K562 (cell line): ENCODE measurements around the gene CACYBP. TPM values are rescaled to one million over a fixed set of nuclear protein-coding genes. Genes with fewer than 3 reads are reported as not detected.

Experiments
- LARP7 ChIP-seq: fragments of 450-650 bp; IDR thresholded peaks from 2 replicates; pipeline ENCODE4 v1.6.1; 2016
- MTF1 ChIP-seq: fragments of 250-450 bp; sonication (Bioruptor Pico); IDR thresholded peaks from 2 replicates; pipeline ENCODE4 v1.9.0; 2021; ENCODE audit warnings: moderate library complexity, mild to moderate bottlenecking, inconsistent platforms, borderline replicate concordance
- NBN ChIP-seq: fragments of 450-650 bp; IDR thresholded peaks from 2 replicates; pipeline ENCODE4 v1.6.1; 2016; ENCODE audit warnings: low read depth, mild to moderate bottlenecking
- NFIX ChIP-seq: fragments of 250-450 bp; sonication (Bioruptor Pico); IDR thresholded peaks from 2 replicates; pipeline ENCODE4 v1.4.0; 2020; ENCODE audit warnings: low read depth, mild to moderate bottlenecking, moderate library complexity
- PHF20 ChIP-seq: fragments of 450-650 bp; IDR thresholded peaks from 2 replicates; pipeline ENCODE4 v1.6.1; 2018; ENCODE audit not compliant: partially characterized antibody
- SMARCE1 ChIP-seq: fragments of 450-650 bp; IDR thresholded peaks from 2 replicates; pipeline ENCODE4 v1.7.1; 2016; ENCODE audit warnings: mild to moderate bottlenecking
- ZNF589 ChIP-seq: fragments of 200-800 bp; sonication (Bioruptor generic); IDR thresholded peaks from 2 replicates; pipeline ENCODE4 v1.6.1; 2016; ENCODE audit warnings: low read depth, missing genetic modification characterization, missing compliant biosample characterization
- polyA plus RNA-seq, 8 experiments: library from polyadenylated mRNA; depleted of rRNA in 4 of 8; stranded (reverse) in 5 of 8; unstranded in 3 of 8; fragments of >200 nt; fragmentation: Nextera tagmentation in 2 of 8; fragmentation: Illumina TruSeq in 1 of 8; extraction: Ambion mirVana in 2 of 8; extraction: Trizol in 1 of 8; gene quantifications; 2 replicates each; pipeline versions ENCODE4 v1.2.1 to v1.2.3, GENCODE V29; 2011 to 2014; ENCODE audit warnings: inconsistent platforms in 1 of 8, missing spikeins in 1 of 8
- total RNA-seq, 7 experiments: library from RNA; depleted of rRNA in 6 of 7; stranded (reverse); fragments of >200 nt in 6 of 7; fragmentation: Illumina TruSeq in 2 of 7; extraction: Trizol in 2 of 7; gene quantifications; 2 replicates each; pipeline versions ENCODE4 v1.2.1 to v1.2.3, GENCODE V29; 2011 to 2021; ENCODE audit warnings: low replicate concordance in 1 of 7
- TF ChIP-seq, protein P1 (sequence below): sonication (generic); formaldehyde crosslinking; IDR thresholded peaks from 2 replicates; pipeline ENCODE4 v1.8.1; 2023; ENCODE audit warnings: missing genetic modification reagents, mild to moderate bottlenecking, borderline replicate concordance
- TF ChIP-seq, protein P2 (sequence below): fragments of 450-650 bp; IDR thresholded peaks from 2 replicates; pipeline ENCODE4 v1.6.1; 2016
- TF ChIP-seq, protein P3 (sequence below), 2 experiments: fragments of 450-650 bp; IDR thresholded peaks; 2 replicates each; pipeline ENCODE4 v1.6.1; 2016
- TF ChIP-seq, protein P4 (sequence below): IDR thresholded peaks from 3 replicates; pipeline ENCODE4 v1.6.1; 2011; ENCODE audit warnings: borderline replicate concordance, mild to moderate bottlenecking; ENCODE audit not compliant: insufficient read length, insufficient read depth

CACYBP gene
- total and polyA plus RNA-seq, 9 of the 15 experiments (the other 6 are each of a cell fraction or from before 2014, with no cell fraction given), result 147 to 1,576 (median 488) TPM

DNA sequence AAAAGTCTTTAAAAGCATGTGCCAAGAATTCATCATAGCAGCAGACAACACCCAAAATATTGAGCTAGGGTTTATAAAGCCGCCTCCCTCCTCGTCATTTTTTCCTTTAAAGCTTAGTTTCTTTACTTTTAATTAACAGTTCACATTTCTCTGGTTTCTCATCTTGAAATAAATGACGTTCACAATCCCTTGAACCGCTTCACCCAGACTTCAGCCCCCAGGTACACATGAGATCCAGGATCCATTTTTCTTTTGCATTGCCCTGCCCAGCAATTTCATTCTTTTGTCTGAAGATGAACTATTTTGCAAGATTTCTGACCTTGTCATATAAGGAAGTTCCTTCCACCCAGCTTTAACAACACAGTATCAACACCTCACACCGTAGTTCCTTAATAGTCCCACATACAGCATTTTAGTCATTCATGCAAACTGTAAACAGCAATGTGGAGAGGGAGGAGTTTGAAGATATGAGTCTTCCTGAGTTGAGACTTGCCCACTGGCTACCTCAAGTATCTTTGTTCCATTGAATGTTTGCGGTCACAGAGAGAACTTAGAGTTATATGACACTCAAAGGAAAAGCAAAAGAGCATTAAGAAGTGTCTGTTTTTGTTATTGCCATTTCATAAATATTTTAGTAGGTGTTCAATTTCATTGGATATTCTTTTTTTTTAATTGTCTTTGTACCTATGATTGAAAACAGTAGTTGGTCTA, 35.3 kb upstream of the CACYBP start (continued):
- TF ChIP-seq, protein P1, sequence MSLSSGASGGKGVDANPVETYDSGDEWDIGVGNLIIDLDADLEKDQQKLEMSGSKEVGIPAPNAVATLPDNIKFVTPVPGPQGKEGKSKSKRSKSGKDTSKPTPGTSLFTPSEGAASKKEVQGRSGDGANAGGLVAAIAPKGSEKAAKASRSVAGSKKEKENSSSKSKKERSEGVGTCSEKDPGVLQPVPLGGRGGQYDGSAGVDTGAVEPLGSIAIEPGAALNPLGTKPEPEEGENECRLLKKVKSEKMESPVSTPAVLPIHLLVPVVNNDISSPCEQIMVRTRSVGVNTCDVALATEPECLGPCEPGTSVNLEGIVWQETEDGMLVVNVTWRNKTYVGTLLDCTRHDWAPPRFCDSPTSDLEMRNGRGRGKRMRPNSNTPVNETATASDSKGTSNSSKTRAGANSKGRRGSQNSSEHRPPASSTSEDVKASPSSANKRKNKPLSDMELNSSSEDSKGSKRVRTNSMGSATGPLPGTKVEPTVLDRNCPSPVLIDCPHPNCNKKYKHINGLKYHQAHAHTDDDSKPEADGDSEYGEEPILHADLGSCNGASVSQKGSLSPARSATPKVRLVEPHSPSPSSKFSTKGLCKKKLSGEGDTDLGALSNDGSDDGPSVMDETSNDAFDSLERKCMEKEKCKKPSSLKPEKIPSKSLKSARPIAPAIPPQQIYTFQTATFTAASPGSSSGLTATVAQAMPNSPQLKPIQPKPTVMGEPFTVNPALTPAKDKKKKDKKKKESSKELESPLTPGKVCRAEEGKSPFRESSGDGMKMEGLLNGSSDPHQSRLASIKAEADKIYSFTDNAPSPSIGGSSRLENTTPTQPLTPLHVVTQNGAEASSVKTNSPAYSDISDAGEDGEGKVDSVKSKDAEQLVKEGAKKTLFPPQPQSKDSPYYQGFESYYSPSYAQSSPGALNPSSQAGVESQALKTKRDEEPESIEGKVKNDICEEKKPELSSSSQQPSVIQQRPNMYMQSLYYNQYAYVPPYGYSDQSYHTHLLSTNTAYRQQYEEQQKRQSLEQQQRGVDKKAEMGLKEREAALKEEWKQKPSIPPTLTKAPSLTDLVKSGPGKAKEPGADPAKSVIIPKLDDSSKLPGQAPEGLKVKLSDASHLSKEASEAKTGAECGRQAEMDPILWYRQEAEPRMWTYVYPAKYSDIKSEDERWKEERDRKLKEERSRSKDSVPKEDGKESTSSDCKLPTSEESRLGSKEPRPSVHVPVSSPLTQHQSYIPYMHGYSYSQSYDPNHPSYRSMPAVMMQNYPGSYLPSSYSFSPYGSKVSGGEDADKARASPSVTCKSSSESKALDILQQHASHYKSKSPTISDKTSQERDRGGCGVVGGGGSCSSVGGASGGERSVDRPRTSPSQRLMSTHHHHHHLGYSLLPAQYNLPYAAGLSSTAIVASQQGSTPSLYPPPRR (CRISPR knock-in tag), result no peak
- TF ChIP-seq NBN (peak; percentile 55; the same call in 1 of the 2 replicates), LARP7 (no peak), PHF20 (no peak), ZNF589 (CRISPR knock-in tag) (0 out of 2 replicates have a peak, but pooled peaks have one; percentile 66), SMARCE1 (peak; percentile 86), MTF1 (CRISPR knock-in tag) (no peak), NFIX (CRISPR knock-in tag) (no peak)
- TF ChIP-seq, protein P2, sequence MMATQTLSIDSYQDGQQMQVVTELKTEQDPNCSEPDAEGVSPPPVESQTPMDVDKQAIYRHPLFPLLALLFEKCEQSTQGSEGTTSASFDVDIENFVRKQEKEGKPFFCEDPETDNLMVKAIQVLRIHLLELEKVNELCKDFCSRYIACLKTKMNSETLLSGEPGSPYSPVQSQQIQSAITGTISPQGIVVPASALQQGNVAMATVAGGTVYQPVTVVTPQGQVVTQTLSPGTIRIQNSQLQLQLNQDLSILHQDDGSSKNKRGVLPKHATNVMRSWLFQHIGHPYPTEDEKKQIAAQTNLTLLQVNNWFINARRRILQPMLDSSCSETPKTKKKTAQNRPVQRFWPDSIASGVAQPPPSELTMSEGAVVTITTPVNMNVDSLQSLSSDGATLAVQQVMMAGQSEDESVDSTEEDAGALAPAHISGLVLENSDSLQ, result peak; percentile 48; the same call in 1 of the 2 replicates
- TF ChIP-seq, protein P3, sequence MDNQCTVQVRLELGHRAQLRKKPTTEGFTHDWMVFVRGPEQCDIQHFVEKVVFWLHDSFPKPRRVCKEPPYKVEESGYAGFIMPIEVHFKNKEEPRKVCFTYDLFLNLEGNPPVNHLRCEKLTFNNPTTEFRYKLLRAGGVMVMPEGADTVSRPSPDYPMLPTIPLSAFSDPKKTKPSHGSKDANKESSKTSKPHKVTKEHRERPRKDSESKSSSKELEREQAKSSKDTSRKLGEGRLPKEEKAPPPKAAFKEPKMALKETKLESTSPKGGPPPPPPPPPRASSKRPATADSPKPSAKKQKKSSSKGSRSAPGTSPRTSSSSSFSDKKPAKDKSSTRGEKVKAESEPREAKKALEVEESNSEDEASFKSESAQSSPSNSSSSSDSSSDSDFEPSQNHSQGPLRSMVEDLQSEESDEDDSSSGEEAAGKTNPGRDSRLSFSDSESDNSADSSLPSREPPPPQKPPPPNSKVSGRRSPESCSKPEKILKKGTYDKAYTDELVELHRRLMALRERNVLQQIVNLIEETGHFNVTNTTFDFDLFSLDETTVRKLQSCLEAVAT (IDR thresholded peaks at IDR 0.05), result peak in 1 of 2 experiments; percentile 91; a peak in 2 of 4 replicates
- TF ChIP-seq, protein P4, sequence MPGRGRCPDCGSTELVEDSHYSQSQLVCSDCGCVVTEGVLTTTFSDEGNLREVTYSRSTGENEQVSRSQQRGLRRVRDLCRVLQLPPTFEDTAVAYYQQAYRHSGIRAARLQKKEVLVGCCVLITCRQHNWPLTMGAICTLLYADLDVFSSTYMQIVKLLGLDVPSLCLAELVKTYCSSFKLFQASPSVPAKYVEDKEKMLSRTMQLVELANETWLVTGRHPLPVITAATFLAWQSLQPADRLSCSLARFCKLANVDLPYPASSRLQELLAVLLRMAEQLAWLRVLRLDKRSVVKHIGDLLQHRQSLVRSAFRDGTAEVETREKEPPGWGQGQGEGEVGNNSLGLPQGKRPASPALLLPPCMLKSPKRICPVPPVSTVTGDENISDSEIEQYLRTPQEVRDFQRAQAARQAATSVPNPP, result no peak
